ENCODE measurements around the gene CHST13.
"Not testable (repeated sequence)": the region's sequence is repeated elsewhere in the genome, so short reads cannot be mapped to it uniquely, and the experiment has no call there.

Gene CHST13

GRCh38 chr3:126525853-126526667 lies 2.1 kb downstream of the CHST13 start:
- no peak for DNase-seq (ENCODE audit: low read depth)

- no peak for DNase-seq (ENCODE audit: low read depth)
These were observed 2.7 kb downstream of the CHST13 start for GRCh38 chr3:126526668-126527005.

- DNase-seq (ENCODE audit: low read depth): no peak
These were observed 3.1 kb downstream of the CHST13 start for GRCh38 chr3:126527006-126527405.

DNA sequence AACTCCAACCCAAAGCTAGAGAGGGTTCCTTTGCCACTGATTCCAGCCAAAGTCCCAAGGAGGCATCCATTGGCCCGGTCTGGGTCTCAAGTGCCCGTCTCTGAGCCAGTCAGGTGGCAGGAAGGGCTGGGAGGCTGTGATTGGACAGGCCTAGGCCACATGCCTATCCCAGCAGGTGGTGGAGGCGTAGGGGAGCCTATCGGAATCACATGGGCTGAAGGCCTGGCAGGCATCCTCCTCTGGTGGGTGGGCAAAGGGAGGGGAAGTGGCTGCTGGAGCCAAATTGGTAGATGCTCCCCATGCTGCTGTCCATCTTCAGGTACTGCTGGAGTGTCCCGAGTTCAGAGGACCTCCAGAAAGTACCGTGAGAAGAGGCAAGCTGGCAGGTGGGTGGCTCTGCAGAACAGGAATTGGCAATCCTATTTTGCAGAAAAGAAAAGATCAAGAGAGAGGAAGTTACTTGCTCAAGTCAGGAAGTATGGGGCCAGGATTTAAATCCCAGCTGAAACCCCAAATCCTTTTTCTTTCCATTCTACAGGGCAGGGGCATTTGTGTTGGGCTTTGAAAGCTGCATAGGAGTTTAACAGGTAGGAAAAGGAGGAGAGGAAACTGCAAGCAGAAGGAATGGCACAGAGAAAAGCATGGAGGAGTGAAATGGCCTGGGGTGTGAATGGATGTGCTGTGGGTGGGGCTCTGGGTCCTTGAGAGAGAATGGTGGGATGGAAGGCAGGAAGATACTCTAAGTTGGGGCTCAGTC lies 3.7 kb downstream of the CHST13 start:
- DNase-seq (ENCODE audit: low read depth): no peak

DNA sequence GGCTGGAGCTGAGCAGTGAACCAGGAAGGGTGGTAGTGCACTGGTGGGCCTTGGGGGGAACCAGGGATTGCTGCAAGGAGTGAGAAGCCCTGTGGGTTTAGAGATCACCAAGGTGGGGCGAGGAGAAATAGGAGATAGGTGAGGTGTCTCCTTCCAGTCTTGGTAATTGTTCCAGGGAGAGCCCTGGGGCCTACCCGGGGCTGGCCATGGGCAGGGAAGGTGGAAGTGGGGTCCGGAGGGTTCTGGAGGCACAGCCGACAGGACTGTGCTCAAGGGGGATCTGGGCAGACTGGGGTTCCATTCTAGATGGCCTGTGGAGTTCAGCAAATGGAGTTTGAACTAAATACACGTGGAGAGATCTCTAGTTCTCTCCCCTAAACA lies 4.5 kb downstream of the CHST13 start:
- DNase-seq (ENCODE audit: low read depth): no peak

- DNase-seq (ENCODE audit: low read depth): no peak
These were observed 5.0 kb downstream of the CHST13 start for GRCh38 chr3:126528800-126529541.

DNA sequence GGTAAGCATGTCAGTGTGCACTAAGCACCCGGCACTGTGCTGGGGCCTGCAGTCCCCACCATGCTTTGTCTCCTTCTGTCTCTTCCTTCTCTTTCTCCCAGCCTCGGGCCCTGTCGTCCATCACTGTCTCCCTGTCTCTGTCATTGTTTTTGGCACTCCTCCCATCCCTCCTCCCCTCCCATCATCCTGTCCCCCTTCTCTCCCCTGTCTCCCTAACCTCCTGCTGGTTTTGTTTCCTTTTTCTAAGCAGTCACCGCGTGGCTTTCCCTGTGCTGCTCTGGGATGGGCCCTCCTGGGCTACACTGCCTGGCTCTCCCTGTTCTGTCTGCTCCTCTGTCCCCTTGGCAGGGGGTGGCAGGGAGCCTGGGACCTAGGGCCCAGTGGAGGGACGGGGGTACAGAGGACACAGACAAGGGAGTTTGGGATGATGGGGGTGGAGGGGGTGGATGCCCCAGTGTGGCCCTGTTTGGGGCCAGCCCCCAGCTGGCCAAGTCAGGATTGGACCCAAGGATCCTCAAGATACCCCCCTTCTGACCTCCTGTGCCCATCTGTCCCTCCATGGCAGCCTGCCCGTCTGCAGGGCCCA lies 5.7 kb downstream of the CHST13 start:
- DNase-seq (ENCODE audit: low read depth): no peak

DNA sequence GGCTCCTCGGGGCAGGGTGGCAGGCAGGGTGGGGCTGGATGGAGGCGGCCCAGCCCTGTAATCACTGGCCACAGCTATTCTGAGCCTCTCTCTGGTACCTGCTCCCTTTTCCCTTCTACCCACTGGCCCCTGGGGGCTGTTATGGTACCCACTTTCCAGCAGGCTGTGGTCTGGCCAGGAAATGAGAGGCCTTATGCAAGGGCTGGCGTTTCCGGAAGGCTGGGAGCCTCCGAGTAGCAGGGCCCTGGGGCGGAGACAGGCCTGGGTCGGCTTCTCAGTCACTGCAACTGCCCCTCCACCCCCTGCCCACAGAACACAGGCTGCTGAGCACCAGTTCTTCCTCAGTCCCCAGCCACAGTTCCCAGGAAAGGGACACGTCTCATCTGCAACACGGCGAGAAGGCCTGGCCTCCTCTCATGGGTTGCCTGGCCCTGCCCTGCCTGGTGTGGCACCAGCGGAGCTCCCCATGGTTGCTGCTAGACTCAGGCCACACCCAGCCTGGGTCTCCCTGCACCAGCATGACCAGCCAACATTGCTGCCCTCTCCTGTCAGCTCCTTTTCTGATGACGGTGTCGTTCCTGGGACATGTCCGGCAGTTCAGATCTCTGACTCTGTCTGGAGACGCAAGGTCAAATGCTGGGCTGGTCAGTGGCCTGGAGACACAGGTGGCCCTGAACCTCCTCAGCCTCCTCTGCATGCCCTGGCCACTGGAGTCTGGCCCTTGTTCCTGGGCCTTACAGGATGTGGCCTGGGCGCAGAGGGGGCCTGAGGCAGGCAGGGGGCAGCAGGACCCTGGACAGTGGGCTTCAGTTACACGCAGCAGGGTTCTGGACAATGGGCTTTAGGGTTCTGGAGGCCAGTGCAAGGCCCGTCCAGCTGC lies 6.5 kb downstream of the CHST13 start:
- DNase-seq (ENCODE audit: low read depth): no peak

DNA sequence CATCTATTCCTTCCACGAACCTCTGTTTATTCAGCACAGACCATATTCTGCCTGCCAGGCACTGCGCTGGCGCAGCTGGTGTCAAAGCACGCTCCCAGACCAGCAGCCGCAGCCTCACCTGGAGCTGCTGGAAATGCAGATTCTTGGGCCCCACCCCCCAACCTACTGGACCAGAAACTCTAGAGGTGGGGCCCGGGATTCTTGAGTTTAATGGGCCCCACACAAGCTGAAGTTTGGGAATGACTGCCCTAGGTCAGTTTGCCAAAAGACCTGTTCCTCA lies 7.0 kb downstream of the CHST13 start:
- no peak for DNase-seq (ENCODE audit: low read depth)

DNA sequence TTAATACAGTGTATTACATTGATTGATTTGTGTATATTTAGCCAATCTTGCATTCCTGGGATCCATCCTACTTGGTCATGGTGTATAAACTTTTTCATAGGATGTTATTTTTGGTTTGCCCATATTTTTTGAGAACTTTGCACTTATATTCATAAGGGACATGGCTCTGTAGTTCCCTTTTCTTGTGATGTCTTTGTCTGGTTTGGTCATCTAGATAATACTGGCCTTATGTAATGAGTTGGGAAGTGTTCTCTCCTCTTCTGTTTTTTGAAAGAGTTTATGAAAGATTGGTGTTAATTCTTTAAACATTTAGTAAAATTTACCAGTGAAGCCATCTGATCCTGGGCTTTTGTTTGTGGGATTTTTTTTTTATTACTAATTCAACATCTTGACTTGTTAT lies 9.6 kb downstream of the CHST13 start:
- DNase-seq (ENCODE audit: low read depth): no peak

DNA sequence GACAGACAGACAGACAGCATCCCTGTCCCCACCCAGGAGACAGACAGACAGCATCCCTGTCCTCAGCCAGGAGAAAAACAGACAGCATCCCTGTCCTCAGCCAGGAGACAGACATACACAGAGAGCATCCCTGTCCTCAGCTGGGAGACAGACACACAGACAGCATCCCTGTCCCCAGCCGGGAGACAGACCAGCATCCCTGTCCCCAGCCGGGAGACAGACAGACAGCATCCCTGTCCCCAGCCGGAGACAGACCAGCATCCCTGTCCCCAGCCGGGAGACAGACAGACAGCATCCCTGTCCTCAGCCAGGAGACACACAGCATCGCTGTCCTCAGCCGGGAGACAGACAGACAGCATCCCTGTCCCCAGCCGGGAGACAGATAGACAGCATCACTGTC lies 10.8 kb downstream of the CHST13 start:
- not testable (repeated sequence) for DNase-seq (ENCODE audit: low read depth)

- DNase-seq (ENCODE audit: low read depth): no peak
These were observed 11.7 kb downstream of the CHST13 start for GRCh38 chr3:126535636-126536035.

GRCh38 chr3:126536126-126536525 lies 12.2 kb downstream of the CHST13 start:
- no peak for DNase-seq (ENCODE audit: low read depth)

DNA sequence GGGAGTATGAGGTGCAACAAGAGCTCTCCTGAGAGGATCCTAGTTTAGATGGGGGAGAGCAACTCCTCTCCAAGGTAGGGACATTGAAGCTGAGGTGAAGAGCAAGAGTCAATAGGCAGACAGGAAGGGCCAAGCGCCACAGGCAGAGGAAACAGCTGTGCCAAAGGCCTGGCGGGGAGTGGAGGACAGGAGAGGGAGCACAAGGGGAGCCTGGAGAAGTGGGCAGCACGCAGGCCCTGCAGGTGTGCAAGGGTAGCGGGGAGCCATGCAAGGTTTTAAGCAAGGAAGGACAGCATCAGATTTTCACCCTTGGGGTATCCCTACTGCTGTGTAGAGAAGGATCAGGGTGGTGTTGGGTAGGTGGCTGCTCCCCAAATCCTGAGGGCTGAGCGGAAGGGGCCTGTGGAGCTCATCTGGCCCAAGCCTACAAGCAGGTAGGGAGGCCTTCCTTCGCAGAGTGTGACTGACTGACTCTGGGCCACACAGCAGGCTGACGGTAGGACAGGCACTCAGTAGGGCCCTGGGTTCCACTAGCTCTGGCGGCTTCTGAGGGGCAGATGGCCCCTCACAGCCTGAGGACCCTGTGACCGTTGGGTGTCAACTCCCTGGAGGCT lies 13.3 kb downstream of the CHST13 start:
- no peak for DNase-seq (ENCODE audit: low read depth)

GRCh38 chr3:126537730-126538281 lies 13.9 kb downstream of the CHST13 start:
- DNase-seq (ENCODE audit: low read depth): no peak

DNA sequence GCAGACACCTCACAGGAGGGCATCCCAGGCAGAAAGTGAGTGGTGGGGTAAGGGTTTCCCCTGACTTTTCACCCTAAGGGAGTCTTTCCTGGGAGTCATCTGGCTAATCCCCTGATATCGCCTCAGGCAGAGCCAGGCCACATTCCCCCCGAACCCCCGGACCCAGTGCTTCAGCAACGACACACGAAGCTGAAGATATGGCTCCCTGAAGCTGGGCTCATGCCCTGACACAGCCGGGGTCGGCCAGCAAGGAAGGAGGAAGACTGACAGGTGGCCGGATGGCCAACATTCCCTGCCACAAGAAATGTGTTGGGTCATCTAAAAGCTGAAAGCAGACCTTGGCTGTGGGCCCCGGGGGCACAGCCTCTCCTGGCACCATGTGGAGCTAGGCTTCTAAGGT lies 14.4 kb downstream of the CHST13 start:
- no peak for DNase-seq (ENCODE audit: low read depth)

- DNase-seq (ENCODE audit: low read depth): no peak
These were observed 15.0 kb downstream of the CHST13 start for GRCh38 chr3:126538966-126539365.

- no peak for DNase-seq (ENCODE audit: low read depth)
These were observed 15.7 kb downstream of the CHST13 start for GRCh38 chr3:126539558-126540250.

- DNase-seq (ENCODE audit: low read depth): no peak
These were observed 16.4 kb downstream of the CHST13 start for GRCh38 chr3:126540342-126540849.

DNA sequence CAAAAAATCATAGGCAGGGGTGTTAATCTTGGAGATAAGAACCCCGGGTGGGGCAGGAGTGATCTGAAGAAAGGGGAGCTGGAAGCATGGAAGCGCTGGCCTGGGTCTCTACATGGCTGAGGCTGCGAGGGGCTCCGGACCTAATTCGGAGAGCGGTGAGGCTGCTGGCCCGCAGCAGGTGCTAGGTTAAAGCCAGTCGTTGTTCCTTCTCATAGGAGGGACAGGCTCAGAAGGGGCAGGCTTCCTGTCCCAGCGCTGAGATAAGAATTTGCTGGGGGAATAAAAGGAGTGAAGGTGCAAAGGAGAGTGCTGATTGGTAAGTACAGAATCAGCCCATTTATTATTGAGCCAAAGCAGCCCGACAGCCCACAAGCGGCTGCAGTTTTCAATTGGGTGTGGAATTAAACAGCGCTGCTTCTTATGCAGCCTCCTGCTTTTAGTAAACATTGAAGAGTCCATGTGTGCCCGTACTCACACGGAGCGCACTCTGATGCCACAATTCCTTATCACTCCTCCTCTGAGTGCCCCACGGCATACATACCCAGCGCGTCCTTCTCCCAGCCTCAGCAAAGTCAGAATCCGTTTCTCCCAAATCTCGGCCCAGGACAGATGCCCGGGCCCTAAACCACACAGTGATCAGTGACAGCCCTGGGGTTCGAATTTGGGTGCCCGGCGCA lies 17.1 kb downstream of the CHST13 start:
- no peak for DNase-seq (ENCODE audit: low read depth)
